ENCODE results near the gene FYTTD1.

DNA sequence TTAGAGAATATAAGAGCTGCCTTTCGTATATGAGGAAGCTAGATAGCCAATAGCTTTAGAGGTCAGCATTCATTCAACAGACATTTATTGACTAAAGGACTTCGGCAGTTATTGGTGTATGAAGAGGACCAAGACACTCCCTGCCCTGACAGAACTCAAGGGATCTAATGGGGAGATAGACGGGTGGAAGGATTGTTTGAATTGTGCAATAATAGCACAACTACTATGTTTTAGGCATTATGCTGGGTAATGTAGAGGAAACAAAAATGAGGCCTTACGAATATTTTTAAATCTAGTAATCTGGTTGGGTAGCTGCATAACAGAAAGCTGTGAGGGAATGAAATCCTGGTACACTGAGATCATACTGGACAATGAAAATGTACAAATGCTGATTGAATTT is 46.4 kb downstream of the FYTTD1 start:
- TF ChIP-seq, protein P1, sequence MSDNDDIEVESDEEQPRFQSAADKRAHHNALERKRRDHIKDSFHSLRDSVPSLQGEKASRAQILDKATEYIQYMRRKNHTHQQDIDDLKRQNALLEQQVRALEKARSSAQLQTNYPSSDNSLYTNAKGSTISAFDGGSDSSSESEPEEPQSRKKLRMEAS (IDR thresholded peaks at IDR 0.05): no peak
- TF ChIP-seq CTCF (IDR thresholded peaks at IDR 0.05 in 2 of 3, conservative IDR thresholded peaks at IDR 0.05 in 1 of 3; ENCODE audit: borderline replicate concordance in 1 of 3, insufficient read depth in 1 of 3, low read depth in 2 of 3, low read length in 2 of 3): no peak

All from HCT116 (cell line).